CD14-positive monocyte (primary cell): Measurements from ENCODE around the gene ANKRD1. TPM values are rescaled to one million over a fixed set of nuclear protein-coding genes. Genes with fewer than 3 reads are reported as not detected.

Experiments
- DNase-seq, 3 donors: peaks; one replicate each; pipeline ENCODE4 v3.0.0-alpha.2; 2011 to 2022
- H2AFZ ChIP-seq: 2 replicates; pipeline ENCODE4 v1.6.0; 2012; ENCODE audit warnings: mild to moderate bottlenecking, low read depth, low read length, inconsistent platforms; ENCODE audit not compliant: insufficient read depth, poor library complexity, severe bottlenecking
- H3K27ac ChIP-seq, 2 donors: 1 replicate in 1 of 2; 2 replicates in 1 of 2; pipeline ENCODE4 v1.5.1; 2012 to 2013; ENCODE audit warnings: low read length in 2 of 2, control low read depth in 1 of 2, inconsistent platforms in 1 of 2, low read depth in 1 of 2, mild to moderate bottlenecking in 1 of 2
- H3K27me3 ChIP-seq, 2 donors: one replicate each; pipeline versions ENCODE4 v1.6.0 to v1.6.1; 2011 to 2013; ENCODE audit warnings: low read length in 2 of 2; ENCODE audit not compliant: control insufficient read depth in 2 of 2, insufficient read depth in 2 of 2
- H3K36me3 ChIP-seq, 2 donors: replicated peaks in 1 of 2; 1 replicate in 1 of 2; 2 replicates in 1 of 2; pipeline versions ENCODE4 v1.5.1 to v1.6.1; 2012 to 2013; ENCODE audit warnings: low read length in 2 of 2, control low read depth in 1 of 2, inconsistent platforms in 1 of 2, mild to moderate bottlenecking in 1 of 2; ENCODE audit not compliant: insufficient read depth in 2 of 2, control insufficient read depth in 1 of 2
- H3K4me1 ChIP-seq, 2 donors: 1 replicate in 1 of 2; 2 replicates in 1 of 2; pipeline versions ENCODE4 v1.5.1 to v1.6.1; 2012 to 2013; ENCODE audit warnings: low read length in 2 of 2, control low read depth in 1 of 2, inconsistent platforms in 1 of 2, mild to moderate bottlenecking in 1 of 2, moderate library complexity in 1 of 2; ENCODE audit not compliant: insufficient read depth in 2 of 2, control insufficient read depth in 1 of 2
- H3K4me2 ChIP-seq: replicated peaks from 2 replicates; pipeline ENCODE3; 2012; ENCODE audit warnings: low read length, moderate library complexity, mild to moderate bottlenecking; ENCODE audit not compliant: poor library complexity, severe bottlenecking; ENCODE audit errors: extremely low read depth
- H3K4me3 ChIP-seq, 3 experiments: fragments of 200-600 bp in 1 of 3; sonication (generic) in 1 of 3; replicated peaks in 1 of 3; 1 replicate in 2 of 3; 2 replicates in 1 of 3; pipeline ENCODE4 v1.5.1; 2011 to 2013; ENCODE audit warnings: low read length in 3 of 3, mild to moderate bottlenecking in 3 of 3, control low read depth in 2 of 3, low read depth in 2 of 3, inconsistent platforms in 1 of 3, moderate library complexity in 1 of 3
- H3K79me2 ChIP-seq: 2 replicates; pipeline ENCODE4 v1.6.0; 2012; ENCODE audit warnings: mild to moderate bottlenecking, control low read depth, inconsistent platforms, low read length, moderate library complexity; ENCODE audit not compliant: insufficient read depth
- H3K9ac ChIP-seq: 2 replicates; pipeline ENCODE4 v1.6.0; 2017; ENCODE audit warnings: low read length, mild to moderate bottlenecking; ENCODE audit not compliant: insufficient read depth, poor library complexity, severe bottlenecking
- H3K9me3 ChIP-seq, 2 donors: replicated peaks in 1 of 2; 1 replicate in 1 of 2; 2 replicates in 1 of 2; pipeline versions ENCODE4 v1.5.1 to v1.6.1; 2012 to 2013; ENCODE audit warnings: low read length in 2 of 2, control low read depth in 1 of 2; ENCODE audit not compliant: control insufficient read depth in 1 of 2, insufficient read depth in 1 of 2
- H4K20me1 ChIP-seq: 2 replicates; pipeline ENCODE4 v1.6.0; 2012; ENCODE audit warnings: mild to moderate bottlenecking, low read length, control low read depth, moderate library complexity; ENCODE audit not compliant: insufficient read depth
- H3K27ac Mint-ChIP-seq, 7 donors: one replicate each; pipeline ENCODE4 v1.8.0; 2020; ENCODE audit warnings: mild to moderate bottlenecking in 7 of 7, mixed read lengths in 7 of 7, moderate library complexity in 6 of 7, inconsistent platforms in 2 of 7
- H3K27me3 Mint-ChIP-seq, 3 donors: one replicate each; pipeline ENCODE4 v1.8.0; 2021 to 2022; ENCODE audit warnings: low read depth in 3 of 3, mild to moderate bottlenecking in 3 of 3, mixed read lengths in 3 of 3, moderate library complexity in 3 of 3, inconsistent platforms in 1 of 3
- H3K36me3 Mint-ChIP-seq, 2 donors: one replicate each; pipeline ENCODE4 v1.8.0; 2020; ENCODE audit warnings: mixed read lengths in 2 of 2, inconsistent platforms in 1 of 2, mild to moderate bottlenecking in 1 of 2
- H3K4me1 Mint-ChIP-seq: one replicate; pipeline ENCODE4 v1.8.0; 2020; ENCODE audit warnings: mild to moderate bottlenecking, mixed read lengths
- H3K4me3 Mint-ChIP-seq, 2 donors: one replicate each; pipeline ENCODE4 v1.8.0; 2020; ENCODE audit warnings: mild to moderate bottlenecking in 2 of 2, mixed read lengths in 2 of 2, moderate library complexity in 1 of 2
- H3K9me3 Mint-ChIP-seq, 7 donors: one replicate each; pipeline ENCODE4 v1.8.0; 2020 to 2022; ENCODE audit warnings: mixed read lengths in 7 of 7, mild to moderate bottlenecking in 6 of 7, moderate library complexity in 6 of 7, inconsistent platforms in 2 of 7
- WGBS: methylation state at CpG from one replicate; pipeline ENCODE4 v1.1.5; 2013; ENCODE audit warnings: missing lambda C conversion rate; ENCODE audit not compliant: insufficient coverage; 5-methylcytosine and 5-hydroxymethylcytosine counted together
- intact Hi-C, 2 donors: fragments of 100-400 bp; cut with micrococcal nuclease; formaldehyde crosslinking; loops; one replicate each; pipeline versions ENCODE4 v1.15.0 to v1.15.1; 2023
- polyA plus RNA-seq, 3 donors: library from polyadenylated mRNA; depleted of rRNA in 1 of 3; unstranded in 2 of 3; stranded (reverse) in 1 of 3; fragments of 300-500 nt in 2 of 3; fragments of >200 nt in 1 of 3; fragmentation: Illumina TruSeq in 2 of 3; gene quantifications; 1 replicate in 2 of 3; 2 replicates in 1 of 3; pipeline ENCODE4 v1.2.3, GENCODE V29; 2012 to 2021
- TF ChIP-seq, protein P1 (sequence below): fragments of 200-600 bp; IDR thresholded peaks from one replicate; pipeline ENCODE4 v1.8.0; 2022; ENCODE audit warnings: antibody characterized with exemption, mild to moderate bottlenecking

ANKRD1 gene
- polyA plus RNA-seq, 3 donors, result not detected

DNA sequence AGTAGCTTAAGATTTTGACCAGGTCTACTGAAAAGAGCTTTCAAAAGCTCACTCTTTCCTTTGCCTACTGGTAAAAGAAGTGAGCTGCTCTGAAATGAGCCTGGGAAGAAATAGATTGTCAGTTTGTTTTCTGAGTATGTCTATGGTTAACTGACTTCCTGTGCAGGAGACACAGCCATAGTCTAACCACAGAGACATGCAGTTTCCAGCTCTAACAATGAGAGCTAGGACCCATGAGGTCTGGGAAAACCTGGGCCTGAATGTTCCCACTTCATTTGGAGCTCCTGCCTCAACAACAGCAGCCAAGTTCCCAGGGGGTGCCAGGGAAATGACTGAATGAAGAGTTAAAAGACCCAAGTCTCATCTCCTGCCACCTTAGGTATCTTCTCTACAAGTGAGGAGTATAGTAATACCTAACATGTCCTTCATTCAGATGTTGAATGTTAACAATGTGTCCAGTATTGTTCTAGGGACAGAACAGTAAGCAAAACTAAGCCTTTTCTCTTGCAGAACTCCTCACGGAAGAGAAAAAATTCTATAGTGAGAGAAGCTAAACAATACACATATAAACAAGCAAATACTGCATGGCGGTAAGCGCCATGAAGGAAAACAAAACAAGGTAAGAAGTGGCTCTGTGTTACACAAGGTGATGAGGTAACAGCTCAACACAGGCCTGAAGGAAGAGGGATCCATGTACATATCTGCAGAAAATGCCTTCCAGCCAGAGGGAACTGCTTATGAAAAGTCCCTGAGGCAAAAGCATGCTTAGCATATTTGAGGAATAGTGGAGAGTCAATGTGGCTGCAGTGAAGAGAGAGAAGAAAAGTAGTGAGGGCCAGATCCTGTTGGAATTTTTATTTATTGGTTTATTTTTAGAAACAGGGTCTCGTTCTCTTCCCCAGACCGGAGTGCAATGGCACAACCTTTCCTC lies 26.4 kb upstream of the ANKRD1 start:
- no peaks in the 10 kb centered on the region for H4K20me1 ChIP-seq
- H3K4me1 Mint-ChIP-seq, result no peaks in the 10 kb centered on the region
- TF ChIP-seq, protein P1, sequence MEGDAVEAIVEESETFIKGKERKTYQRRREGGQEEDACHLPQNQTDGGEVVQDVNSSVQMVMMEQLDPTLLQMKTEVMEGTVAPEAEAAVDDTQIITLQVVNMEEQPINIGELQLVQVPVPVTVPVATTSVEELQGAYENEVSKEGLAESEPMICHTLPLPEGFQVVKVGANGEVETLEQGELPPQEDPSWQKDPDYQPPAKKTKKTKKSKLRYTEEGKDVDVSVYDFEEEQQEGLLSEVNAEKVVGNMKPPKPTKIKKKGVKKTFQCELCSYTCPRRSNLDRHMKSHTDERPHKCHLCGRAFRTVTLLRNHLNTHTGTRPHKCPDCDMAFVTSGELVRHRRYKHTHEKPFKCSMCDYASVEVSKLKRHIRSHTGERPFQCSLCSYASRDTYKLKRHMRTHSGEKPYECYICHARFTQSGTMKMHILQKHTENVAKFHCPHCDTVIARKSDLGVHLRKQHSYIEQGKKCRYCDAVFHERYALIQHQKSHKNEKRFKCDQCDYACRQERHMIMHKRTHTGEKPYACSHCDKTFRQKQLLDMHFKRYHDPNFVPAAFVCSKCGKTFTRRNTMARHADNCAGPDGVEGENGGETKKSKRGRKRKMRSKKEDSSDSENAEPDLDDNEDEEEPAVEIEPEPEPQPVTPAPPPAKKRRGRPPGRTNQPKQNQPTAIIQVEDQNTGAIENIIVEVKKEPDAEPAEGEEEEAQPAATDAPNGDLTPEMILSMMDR, result no peak
- no peak overlapping the region for H3K9ac ChIP-seq
- H3K27ac ChIP-seq, result no peak overlapping the region
- no CpG with 5 or more reads among the region's 5 CpGs for WGBS
- no peaks in the 10 kb centered on the region for H3K4me1 ChIP-seq
- intact Hi-C loops, result no loop called here
- H2AFZ ChIP-seq, result no peak overlapping the region
- no peak overlapping the region for H3K4me3 Mint-ChIP-seq
- H3K4me3 ChIP-seq, result no peak overlapping the region
- peaks cover 0 to 10% (median 2%) of the 10 kb centered on the region in 7 donors for H3K9me3 Mint-ChIP-seq
- H3K9me3 ChIP-seq, result no peaks in the 10 kb centered on the region
- no peaks in the 10 kb centered on the region for H3K27me3 ChIP-seq
- no peaks in the 10 kb centered on the region for H3K36me3 ChIP-seq
- no peak overlapping the region for H3K27ac Mint-ChIP-seq
- H3K36me3 Mint-ChIP-seq, result no peaks in the 10 kb centered on the region
- H3K27me3 Mint-ChIP-seq, result peaks cover 0 to 5% (median 1%) of the 10 kb centered on the region in 3 donors
- no peaks in the 10 kb centered on the region for H3K79me2 ChIP-seq
- no peak for DNase-seq
- no peak overlapping the region for H3K4me2 ChIP-seq

DNA sequence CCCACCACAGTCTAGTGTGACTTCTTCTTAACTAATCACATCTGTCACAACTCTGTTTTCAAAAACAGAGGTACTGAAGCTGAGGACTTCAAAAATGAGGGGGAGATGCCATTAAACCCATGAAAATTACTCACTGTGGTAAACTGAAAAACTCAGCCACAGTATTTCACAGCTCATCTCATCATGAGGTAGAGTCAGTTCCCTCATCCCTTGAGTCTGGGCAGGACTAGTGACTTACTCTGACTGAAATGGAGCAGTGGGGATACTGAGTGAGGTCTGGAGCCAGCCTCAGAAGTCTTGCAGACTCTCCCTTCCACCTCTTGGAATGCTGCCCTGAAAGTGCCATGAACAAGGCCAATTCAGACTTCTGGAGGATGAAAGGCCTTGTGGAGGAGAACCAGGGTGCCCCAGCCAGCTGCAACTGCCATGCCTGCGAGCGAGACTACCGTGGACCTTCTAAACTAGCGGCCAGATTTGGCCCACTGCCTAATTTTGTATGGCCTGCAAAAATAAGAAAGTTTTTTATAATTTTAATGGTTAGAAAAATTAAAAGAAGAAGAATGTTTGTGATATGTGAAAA lies 24.7 kb upstream of the ANKRD1 start:
- intact Hi-C loops, result no loop called here
- H3K27ac Mint-ChIP-seq, result no peak overlapping the region
- WGBS, result no CpG with 5 or more reads among the region's 4 CpGs

More for the DNA sequence above, 24.7 kb upstream of the ANKRD1 start:
- Histone ChIP-seq H2AFZ (no peak overlapping the region), H3K79me2 (no peaks in the 10 kb centered on the region), H3K4me3 (no peak overlapping the region), H3K36me3 (no peaks in the 10 kb centered on the region), H3K4me2 (no peak overlapping the region), H3K9ac (no peak overlapping the region), H3K4me1 (no peaks in the 10 kb centered on the region), H3K27ac (no peak overlapping the region), H3K27me3 (no peaks in the 10 kb centered on the region), H3K9me3 (no peaks in the 10 kb centered on the region), H4K20me1 (no peaks in the 10 kb centered on the region)
- DNase-seq, result no peak
- Mint-ChIP-seq H3K4me1 (no peaks in the 10 kb centered on the region), H3K27me3 (peaks cover 0 to 4% (median 1%) of the 10 kb centered on the region in 3 donors), H3K36me3 (no peaks in the 10 kb centered on the region), H3K9me3 (peaks cover 0 to 3% (median 0%) of the 10 kb centered on the region in 7 donors), H3K4me3 (no peak overlapping the region)
- TF ChIP-seq, protein P1, result no peak
